Measurements from ENCODE around the gene HDGFL3. TPM values are rescaled to one million over a fixed set of nuclear protein-coding genes. Genes with fewer than 3 reads are reported as not detected.
A peak's percentile ranks its signal among the peaks of the same experiment; 100 is the strongest.

Gene HDGFL3
- total and polyA plus RNA-seq, 9 of the 15 experiments (the other 6 are each of a cell fraction or from before 2014, with no cell fraction given), result 6.7 to 42.0 (median 31.4) TPM

- in situ Hi-C loops (cut with MboI), result no loop called here
Measured at GRCh38 chr15:83109532-83109931, 98.1 kb downstream of the HDGFL3 start.

GRCh38 chr15:83108266-83109219 lies 99.1 kb downstream of the HDGFL3 start:
- Histone ChIP-seq H3K9me3 (replicated peaks; ENCODE audit: control insufficient read depth, insufficient read depth, low read depth, low read length) (no peaks in the 10 kb centered on the region), H3K9me1 (ENCODE audit: control insufficient read depth, insufficient read depth, low read length) (no peaks in the 10 kb centered on the region), H3K79me2 (ENCODE audit: control insufficient read depth, insufficient read depth, low read length) (no peaks in the 10 kb centered on the region), H4K20me1 (replicated peaks; ENCODE audit: control insufficient read depth, insufficient read depth, low read length) (no peaks in the 10 kb centered on the region), H3K27ac (ENCODE audit: extremely low read depth, low read depth, low read length) (no peak overlapping the region; the same call in 2 of the 3 replicates), H3K4me2 (ENCODE audit: insufficient read depth, low read length) (peak overlapping the region; percentile 64), H2AFZ (ENCODE audit: low read depth, low read length) (peak overlapping the region; percentile 67), H3K9ac (ENCODE audit: insufficient read depth in 1 of 2, low read depth in 2 of 2, low read length in 2 of 2) (peak overlapping the region; percentile 37 to 41; a peak in 2 of 4 replicates), H3K36me3 (ENCODE audit: control insufficient read depth, insufficient read depth, low read length) (no peaks in the 10 kb centered on the region), H3K27me3 (ENCODE audit: control insufficient read depth in 2 of 2, insufficient read depth in 2 of 2, low read length in 2 of 2) (no peaks in the 10 kb centered on the region; a peak in 1 of 5 replicates), H3K4me1 (replicated peaks in 1 of 2; ENCODE audit: control insufficient read depth in 2 of 2, insufficient read depth in 2 of 2, low read length in 2 of 2) (peaks cover 18 to 24% of the 10 kb centered on the region in 2 experiments; a peak in 4 of 5 replicates), H3K4me3 (peak overlapping the region; percentile 51)
- peak; percentile 72 for FAIRE-seq
- peak; percentile 81 for ATAC-seq
- WGBS (ENCODE audit: insufficient coverage, low coverage, missing lambda C conversion rate), result 30% methylated on average over 21 of the region's 21 CpGs
- BruUV-seq (replicated peaks), result no TSS peak
- ChIA-PET POLR2A (interaction anchor here (0.9 to 1.4 kb wide), 2 partner anchors 25 to 41 kb away, joined by 3 to 6 read pairs; partner anchors contain the start of gene BTBD1), CTCF (ENCODE audit: low intra/inter-chr PET ratio) (no interaction called here)
- in situ Hi-C loops (cut with MboI), result no loop called here
- intact Hi-C loops (cut with micrococcal nuclease), result loop anchor here (2.0 to 5.0 kb wide), 4 partner anchors 16 to 99 kb away; partner anchors contain the start of genes BTBD1, C15orf40 and HDGFL3
- DNase-seq (ENCODE audit: extremely low read depth in 1 of 4, low spot score in 3 of 4), result peak in 1 of 4 experiments; percentile 46
- TF ChIP-seq LARP7 (IDR thresholded peaks at IDR 0.05) (no peak), HOMEZ (CRISPR knock-in tag; IDR thresholded peaks at IDR 0.05) (no peak), SAP30 (IDR thresholded peaks at IDR 0.05; ENCODE audit: borderline replicate concordance, insufficient read depth, low read depth, low read length, poor library complexity, severe bottlenecking) (no peak), PBX2 (CRISPR knock-in tag; IDR thresholded peaks at IDR 0.05; ENCODE audit: low read depth) (no peak), PBX2 (tag; conservative IDR thresholded peaks at IDR 0.05; ENCODE audit: low read depth) (no peak)

More at GRCh38 chr15:83109532-83109931, 98.1 kb downstream of the HDGFL3 start:
- Histone ChIP-seq H3K4me3 (no peak overlapping the region), H4K20me1 (replicated peaks; ENCODE audit: control insufficient read depth, insufficient read depth, low read length) (no peaks in the 10 kb centered on the region), H3K27ac (ENCODE audit: extremely low read depth, low read depth, low read length) (no peak overlapping the region), H3K9me3 (replicated peaks; ENCODE audit: control insufficient read depth, insufficient read depth, low read depth, low read length) (no peaks in the 10 kb centered on the region), H3K27me3 (ENCODE audit: control insufficient read depth in 2 of 2, insufficient read depth in 2 of 2, low read length in 2 of 2) (no peaks in the 10 kb centered on the region; a peak in 1 of 5 replicates), H2AFZ (ENCODE audit: low read depth, low read length) (no peak overlapping the region), H3K4me2 (ENCODE audit: insufficient read depth, low read length) (0 out of 2 replicates have a peak overlapping the region, but pooled peaks have one; percentile 64), H3K9ac (ENCODE audit: insufficient read depth in 1 of 2, low read depth in 2 of 2, low read length in 2 of 2) (no peak overlapping the region), H3K4me1 (replicated peaks in 1 of 2; ENCODE audit: control insufficient read depth in 2 of 2, insufficient read depth in 2 of 2, low read length in 2 of 2) (peaks cover 18 to 24% of the 10 kb centered on the region in 2 experiments; a peak in 4 of 5 replicates), H3K36me3 (ENCODE audit: control insufficient read depth, insufficient read depth, low read length) (no peaks in the 10 kb centered on the region), H3K79me2 (ENCODE audit: control insufficient read depth, insufficient read depth, low read length) (no peaks in the 10 kb centered on the region), H3K9me1 (ENCODE audit: control insufficient read depth, insufficient read depth, low read length) (no peaks in the 10 kb centered on the region)
- WGBS (ENCODE audit: insufficient coverage, low coverage, missing lambda C conversion rate), result 71% methylated on average over 12 of the region's 12 CpGs
- ChIA-PET CTCF (ENCODE audit: low intra/inter-chr PET ratio) (no interaction called here), POLR2A (interaction anchor here (0.7 to 1.4 kb wide), 2 partner anchors 24 to 42 kb away, joined by 3 to 6 read pairs; partner anchors contain the start of gene BTBD1)
- no peak for DNase-seq (ENCODE audit: extremely low read depth in 1 of 4, low spot score in 3 of 4)
- no peak for FAIRE-seq
- intact Hi-C loops (cut with micrococcal nuclease), result loop anchor here (2.0 to 5.0 kb wide), 4 partner anchors 17 to 98 kb away; partner anchors contain the start of genes BTBD1, C15orf40 and HDGFL3
- no peak for ATAC-seq
- TF ChIP-seq RBFOX2 (IDR thresholded peaks at IDR 0.05; ENCODE audit: low read depth, low read length) (peak; percentile 57), ZNF12 (CRISPR knock-in tag; IDR thresholded peaks at IDR 0.05) (no peak), FOXK1 (CRISPR knock-in tag; IDR thresholded peaks at IDR 0.05; ENCODE audit: borderline replicate concordance) (no peak), LEF1 (IDR thresholded peaks at IDR 0.05) (no peak)
- BruUV-seq (replicated peaks), result no TSS peak
